Measurements from ENCODE around the gene TMEM183A. TPM values are rescaled to one million over a fixed set of nuclear protein-coding genes. Genes with fewer than 3 reads are reported as not detected.

TMEM183A gene
- total RNA-seq, 4 donors from 2014 or later: 48.8 to 69.3 (median 61.1) TPM

- intact Hi-C loops (cut with DNase I; ENCODE audit: low total_unique reads): no loop called here
- peak; percentile 72 to 97 for DNase-seq (ENCODE audit: low spot score in 2 of 2)
- WGBS, 2 donors: 14 to 37% methylated on average over 10 to 33 of the region's 52 CpGs
- TF ChIP-seq CTCF (IDR thresholded peaks at IDR 0.05) (no peak), POLR2A (IDR thresholded peaks at IDR 0.05) (no peak)
- peak within 1 kb of the TSS; percentile 25 for H3K4me3 ChIP-seq (ENCODE audit: low read depth, poor library complexity, severe bottlenecking)
These were observed 19.0 kb downstream of the TMEM183A start, which contains the start of gene PPFIA4 for GRCh38 chr1:203026031-203026665. Gene PPFIA4 (plus strand): TSS chr1:203026491. CDS start chr1:203039009, 12,518 bp downstream.

- WGBS, 2 donors: 13 to 15% methylated on average over 43 to 46 of the region's 46 CpGs
- H3K4me3 ChIP-seq (ENCODE audit: low read depth, poor library complexity, severe bottlenecking): peak overlapping the region; percentile 25
- intact Hi-C loops (cut with DNase I; ENCODE audit: low total_unique reads): no loop called here
- no peak for TF ChIP-seq CTCF (IDR thresholded peaks at IDR 0.05)
- no peak for TF ChIP-seq POLR2A (IDR thresholded peaks at IDR 0.05)
- peak in 1 of 2 donors; percentile 87 for DNase-seq (ENCODE audit: low spot score in 2 of 2)
These were observed 19.8 kb downstream of the TMEM183A start for GRCh38 chr1:203026666-203027663.

GRCh38 chr1:203028067-203028783 lies 21.1 kb downstream of the TMEM183A start:
- WGBS, 2 donors: 77 to 85% methylated on average over 9 of the region's 9 CpGs
- intact Hi-C loops (cut with DNase I; ENCODE audit: low total_unique reads): no loop called here
- no peak overlapping the region for H3K4me3 ChIP-seq (ENCODE audit: low read depth, poor library complexity, severe bottlenecking)
- TF ChIP-seq CTCF (IDR thresholded peaks at IDR 0.05): no peak
- TF ChIP-seq POLR2A (IDR thresholded peaks at IDR 0.05): no peak
- DNase-seq (ENCODE audit: low spot score in 2 of 2): no peak

GRCh38 chr1:203028784-203029553 lies 21.8 kb downstream of the TMEM183A start:
- no peak for TF ChIP-seq CTCF (IDR thresholded peaks at IDR 0.05)
- TF ChIP-seq POLR2A (IDR thresholded peaks at IDR 0.05): no peak
- H3K4me3 ChIP-seq (ENCODE audit: low read depth, poor library complexity, severe bottlenecking): no peak overlapping the region
- 62 to 72% methylated on average over 13 of the region's 13 CpGs for WGBS, 2 donors
- intact Hi-C loops (cut with DNase I; ENCODE audit: low total_unique reads): no loop called here
- DNase-seq (ENCODE audit: low spot score in 2 of 2): peak in 1 of 2 donors; percentile 84

GRCh38 chr1:203031467-203031866 lies 24.3 kb downstream of the TMEM183A start:
- intact Hi-C loops (cut with DNase I; ENCODE audit: low total_unique reads): no loop called here

More at GRCh38 chr1:203031467-203031866, 24.3 kb downstream of the TMEM183A start:
- TF ChIP-seq CTCF (IDR thresholded peaks at IDR 0.05) (no peak), POLR2A (IDR thresholded peaks at IDR 0.05) (no peak)
- no peak overlapping the region for H3K4me3 ChIP-seq (ENCODE audit: low read depth, poor library complexity, severe bottlenecking)
- 82 to 88% methylated on average over 6 of the region's 6 CpGs for WGBS, 2 donors
- DNase-seq (ENCODE audit: low spot score in 2 of 2): no peak

Measured in lower leg skin (tissue), 4 donors.